ENCODE measurements around the gene KCNE3.

DNA sequence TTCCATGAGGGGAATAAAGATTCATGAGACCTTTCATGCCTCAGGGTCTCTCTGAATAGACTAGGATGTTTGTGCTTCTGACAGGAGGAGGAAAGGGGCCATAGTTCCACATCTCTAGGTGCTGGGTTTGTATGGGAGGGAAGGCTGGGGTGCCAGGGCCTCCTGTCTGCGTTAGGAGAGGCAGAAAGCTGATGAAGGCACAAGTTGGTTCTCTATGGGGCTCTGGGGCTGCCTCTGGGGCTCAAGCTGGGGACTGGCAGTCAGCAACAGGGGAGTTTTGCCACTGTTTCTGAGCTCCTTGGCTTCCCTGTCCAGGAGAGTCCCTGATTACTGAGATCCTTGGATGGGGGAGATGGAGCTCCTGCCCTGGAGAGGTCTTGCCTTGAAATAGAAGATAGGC, 4.1 kb downstream of the KCNE3 start:
- TF ChIP-seq, protein P1, sequence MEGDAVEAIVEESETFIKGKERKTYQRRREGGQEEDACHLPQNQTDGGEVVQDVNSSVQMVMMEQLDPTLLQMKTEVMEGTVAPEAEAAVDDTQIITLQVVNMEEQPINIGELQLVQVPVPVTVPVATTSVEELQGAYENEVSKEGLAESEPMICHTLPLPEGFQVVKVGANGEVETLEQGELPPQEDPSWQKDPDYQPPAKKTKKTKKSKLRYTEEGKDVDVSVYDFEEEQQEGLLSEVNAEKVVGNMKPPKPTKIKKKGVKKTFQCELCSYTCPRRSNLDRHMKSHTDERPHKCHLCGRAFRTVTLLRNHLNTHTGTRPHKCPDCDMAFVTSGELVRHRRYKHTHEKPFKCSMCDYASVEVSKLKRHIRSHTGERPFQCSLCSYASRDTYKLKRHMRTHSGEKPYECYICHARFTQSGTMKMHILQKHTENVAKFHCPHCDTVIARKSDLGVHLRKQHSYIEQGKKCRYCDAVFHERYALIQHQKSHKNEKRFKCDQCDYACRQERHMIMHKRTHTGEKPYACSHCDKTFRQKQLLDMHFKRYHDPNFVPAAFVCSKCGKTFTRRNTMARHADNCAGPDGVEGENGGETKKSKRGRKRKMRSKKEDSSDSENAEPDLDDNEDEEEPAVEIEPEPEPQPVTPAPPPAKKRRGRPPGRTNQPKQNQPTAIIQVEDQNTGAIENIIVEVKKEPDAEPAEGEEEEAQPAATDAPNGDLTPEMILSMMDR (conservative IDR thresholded peaks at IDR 0.05; ENCODE audit: low read length): no peak
- TF ChIP-seq EZH2phosphoT487 (IDR thresholded peaks at IDR 0.05; ENCODE audit: borderline replicate concordance): no peak
